KMS-11 (cell line): Measurements from ENCODE around the gene MADD.

Experiments used
- H2AFZ ChIP-seq: fragments of 200-600 bp; sonication (generic); 2 replicates; pipeline ENCODE4 v1.6.1; 2016; ENCODE audit warnings: antibody characterized with exemption, mixed run types, low read depth
- H3K27ac ChIP-seq: fragments of 200-600 bp; sonication (generic); 2 replicates; pipeline ENCODE4 v1.6.1; 2016; ENCODE audit warnings: mild to moderate bottlenecking, mixed run types
- H3K27me3 ChIP-seq: fragments of 200-600 bp; sonication (generic); 2 replicates; pipeline ENCODE4 v1.6.1; 2017; ENCODE audit warnings: mild to moderate bottlenecking, low read depth, mixed run types, moderate library complexity; ENCODE audit not compliant: insufficient read depth
- H3K36me3 ChIP-seq: fragments of 200-600 bp; sonication (generic); 2 replicates; pipeline ENCODE4 v1.6.1; 2017; ENCODE audit warnings: mild to moderate bottlenecking, mixed run types; ENCODE audit not compliant: insufficient read depth
- H3K4me1 ChIP-seq: fragments of 200-600 bp; sonication (generic); 2 replicates; pipeline ENCODE4 v1.6.1; 2016; ENCODE audit warnings: mild to moderate bottlenecking, low read depth, mixed run types; ENCODE audit not compliant: poor library complexity, severe bottlenecking
- H3K4me2 ChIP-seq: fragments of 200-600 bp; sonication (generic); 2 replicates; pipeline ENCODE4 v1.7.0; 2016; ENCODE audit warnings: mild to moderate bottlenecking, mixed run types
- H3K4me3 ChIP-seq: fragments of 200-600 bp; sonication (generic); IDR thresholded peaks from 2 replicates; pipeline ENCODE4 v1.6.1; 2017; ENCODE audit warnings: low read depth, low read length, mixed read lengths; ENCODE audit not compliant: insufficient read depth
- H3K79me2 ChIP-seq: fragments of 200-600 bp; sonication (generic); 2 replicates; pipeline ENCODE4 v1.6.1; 2016; ENCODE audit warnings: low read depth, mixed run types; ENCODE audit not compliant: insufficient read depth
- H3K9ac ChIP-seq: fragments of 200-600 bp; sonication (generic); 2 replicates; pipeline ENCODE4 v1.6.1; 2016; ENCODE audit warnings: mild to moderate bottlenecking, mixed run types
- H4K20me1 ChIP-seq: fragments of 200-600 bp; sonication (generic); 2 replicates; pipeline ENCODE4 v1.6.1; 2016; ENCODE audit warnings: mild to moderate bottlenecking, mixed run types; ENCODE audit not compliant: insufficient read depth
- TF ChIP-seq, protein P1 (sequence below): fragments of 200-600 bp; sonication (generic); conservative IDR thresholded peaks from 2 replicates; pipeline ENCODE4 v1.6.1; 2017; ENCODE audit warnings: low read depth, mild to moderate bottlenecking, antibody characterized with exemption, low read length, moderate library complexity, mixed read lengths

The MADD gene

DNA sequence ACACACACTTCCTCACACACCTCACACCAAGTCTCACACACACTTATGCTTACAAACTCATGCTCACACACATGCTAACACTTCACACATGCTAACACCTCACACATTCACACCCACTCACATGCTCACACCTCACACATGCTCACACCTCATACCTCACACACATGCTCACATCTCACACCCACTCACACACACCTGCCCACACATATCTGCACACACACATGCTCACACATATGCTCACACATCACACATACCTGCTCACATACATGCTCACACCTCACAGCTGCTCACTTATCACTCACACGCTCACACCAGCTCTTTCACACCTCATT, 87.0 kb downstream of the MADD start:
- H2AFZ ChIP-seq = no peak overlapping the region
- H3K4me1 ChIP-seq = no peaks in the 10 kb centered on the region
- H4K20me1 ChIP-seq = no peaks in the 10 kb centered on the region
- H3K27me3 ChIP-seq = no peaks in the 10 kb centered on the region
- H3K79me2 ChIP-seq = no peaks in the 10 kb centered on the region
- no peak overlapping the region for H3K27ac ChIP-seq
- H3K9ac ChIP-seq = no peak overlapping the region
- H3K4me2 ChIP-seq = no peak overlapping the region
- H3K4me3 ChIP-seq = no peak overlapping the region
- TF ChIP-seq, protein P1, sequence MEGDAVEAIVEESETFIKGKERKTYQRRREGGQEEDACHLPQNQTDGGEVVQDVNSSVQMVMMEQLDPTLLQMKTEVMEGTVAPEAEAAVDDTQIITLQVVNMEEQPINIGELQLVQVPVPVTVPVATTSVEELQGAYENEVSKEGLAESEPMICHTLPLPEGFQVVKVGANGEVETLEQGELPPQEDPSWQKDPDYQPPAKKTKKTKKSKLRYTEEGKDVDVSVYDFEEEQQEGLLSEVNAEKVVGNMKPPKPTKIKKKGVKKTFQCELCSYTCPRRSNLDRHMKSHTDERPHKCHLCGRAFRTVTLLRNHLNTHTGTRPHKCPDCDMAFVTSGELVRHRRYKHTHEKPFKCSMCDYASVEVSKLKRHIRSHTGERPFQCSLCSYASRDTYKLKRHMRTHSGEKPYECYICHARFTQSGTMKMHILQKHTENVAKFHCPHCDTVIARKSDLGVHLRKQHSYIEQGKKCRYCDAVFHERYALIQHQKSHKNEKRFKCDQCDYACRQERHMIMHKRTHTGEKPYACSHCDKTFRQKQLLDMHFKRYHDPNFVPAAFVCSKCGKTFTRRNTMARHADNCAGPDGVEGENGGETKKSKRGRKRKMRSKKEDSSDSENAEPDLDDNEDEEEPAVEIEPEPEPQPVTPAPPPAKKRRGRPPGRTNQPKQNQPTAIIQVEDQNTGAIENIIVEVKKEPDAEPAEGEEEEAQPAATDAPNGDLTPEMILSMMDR = no peak
- no peaks in the 10 kb centered on the region for H3K36me3 ChIP-seq

DNA sequence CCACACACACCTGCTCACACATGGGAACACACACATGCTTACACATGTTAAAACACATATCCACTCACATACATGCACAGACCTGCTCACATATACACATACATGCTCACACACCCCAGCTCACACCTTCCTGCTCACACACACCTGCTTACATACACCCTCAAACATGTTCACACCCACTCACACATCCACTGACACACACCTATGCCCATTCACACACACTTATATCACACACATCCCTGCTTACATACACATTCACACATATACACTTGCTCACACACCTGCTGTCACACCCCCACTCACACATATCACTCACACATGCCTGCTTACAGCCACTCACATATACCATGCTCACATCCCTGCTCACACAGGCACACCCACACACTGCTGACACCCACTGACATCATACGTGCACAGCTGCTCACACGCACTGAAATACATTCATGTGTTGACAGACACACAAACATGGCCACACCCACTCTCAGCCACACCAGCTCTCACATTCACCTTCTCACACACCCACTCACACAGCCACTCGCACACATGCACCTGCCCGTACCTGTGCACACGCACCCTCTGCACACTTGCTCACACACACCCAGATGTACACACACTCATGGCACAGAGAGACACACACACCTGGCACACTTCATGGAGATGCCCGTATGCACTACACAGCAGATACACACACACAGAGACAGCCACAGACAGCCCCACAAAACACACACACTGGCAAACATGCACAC, 88.2 kb downstream of the MADD start:
- Histone ChIP-seq H3K79me2 (no peaks in the 10 kb centered on the region), H2AFZ (no peak overlapping the region), H3K4me3 (no peak overlapping the region), H3K9ac (no peak overlapping the region), H3K27me3 (no peaks in the 10 kb centered on the region), H3K36me3 (no peaks in the 10 kb centered on the region), H3K27ac (no peak overlapping the region), H3K4me2 (no peak overlapping the region), H3K4me1 (no peaks in the 10 kb centered on the region), H4K20me1 (no peaks in the 10 kb centered on the region)
- TF ChIP-seq, protein P1 = no peak

DNA sequence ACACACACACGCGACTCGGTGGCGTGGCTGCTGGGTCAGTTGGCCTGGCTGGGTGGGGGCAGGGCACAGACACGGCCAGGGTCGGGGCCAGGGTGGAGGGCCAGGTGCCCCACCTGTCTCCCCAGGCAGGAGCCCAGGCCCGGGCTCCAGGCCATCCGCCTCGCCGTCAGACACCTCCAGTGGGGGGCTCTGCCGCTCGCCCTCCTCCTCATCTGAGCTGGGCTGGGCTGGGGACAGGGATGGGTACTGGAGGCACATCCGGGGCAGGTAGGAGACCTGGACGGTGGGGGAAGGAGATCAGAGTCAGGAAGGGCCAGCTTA, 88.8 kb downstream of the MADD start:
- TF ChIP-seq, protein P1 = no peak
- Histone ChIP-seq H2AFZ (no peak overlapping the region), H3K4me2 (no peak overlapping the region), H3K79me2 (no peaks in the 10 kb centered on the region), H4K20me1 (no peaks in the 10 kb centered on the region), H3K4me1 (no peaks in the 10 kb centered on the region), H3K9ac (no peak overlapping the region), H3K36me3 (no peaks in the 10 kb centered on the region), H3K27me3 (no peaks in the 10 kb centered on the region), H3K27ac (no peak overlapping the region), H3K4me3 (no peak overlapping the region)

GRCh38 chr11:47359162-47359561, 89.2 kb downstream of the MADD start:
- H4K20me1 ChIP-seq = no peaks in the 10 kb centered on the region
- H3K79me2 ChIP-seq = no peaks in the 10 kb centered on the region
- TF ChIP-seq, protein P1 = no peak
- no peak overlapping the region for H2AFZ ChIP-seq
- no peaks in the 10 kb centered on the region for H3K36me3 ChIP-seq
- H3K27me3 ChIP-seq = no peaks in the 10 kb centered on the region
- H3K4me2 ChIP-seq = no peak overlapping the region
- H3K9ac ChIP-seq = no peak overlapping the region
- H3K4me3 ChIP-seq = no peak overlapping the region
- no peaks in the 10 kb centered on the region for H3K4me1 ChIP-seq
- H3K27ac ChIP-seq = no peak overlapping the region
